HCT116 (cell line): ENCODE data around the gene LYPD6.

Experiments used
- CTCF ChIP-seq, 3 experiments: fragments of 200-600 bp in 1 of 3; sonication (generic) in 1 of 3; IDR thresholded peaks in 2 of 3; conservative IDR thresholded peaks in 1 of 3; 2 replicates each; pipeline ENCODE4 v1.5.1; 2012 to 2017; ENCODE audit warnings: low read depth in 2 of 3, low read length in 2 of 3, antibody characterized with exemption in 1 of 3, borderline replicate concordance in 1 of 3, control low read depth in 1 of 3, mild to moderate bottlenecking in 1 of 3, mixed read lengths in 1 of 3, mixed run types in 1 of 3, moderate library complexity in 1 of 3; ENCODE audit not compliant: insufficient read depth in 1 of 3
- EGR1 ChIP-seq: IDR thresholded peaks from 2 replicates; pipeline ENCODE4 v1.6.1; 2012; ENCODE audit warnings: low read depth
- RAD21 ChIP-seq: IDR thresholded peaks from 2 replicates; pipeline ENCODE4 v1.6.1; 2012; ENCODE audit warnings: low read depth, mild to moderate bottlenecking
- REST ChIP-seq: IDR thresholded peaks from 2 replicates; pipeline ENCODE4 v1.6.1; 2012; ENCODE audit warnings: low read depth
- SP1 ChIP-seq: IDR thresholded peaks from 2 replicates; pipeline ENCODE4 v1.6.1; 2012; ENCODE audit warnings: low read depth
- SRF ChIP-seq: IDR thresholded peaks from 2 replicates; pipeline ENCODE4 v1.6.1; 2012; ENCODE audit warnings: low read depth
- YY1 ChIP-seq: IDR thresholded peaks from 2 replicates; pipeline ENCODE4 v1.6.1; 2011; ENCODE audit warnings: low read length, low read depth, moderate library complexity, mild to moderate bottlenecking; ENCODE audit not compliant: insufficient replicate concordance; ENCODE audit errors: extremely low read depth
- ZFX ChIP-seq: fragments of 450-650 bp; IDR thresholded peaks from 2 replicates; pipeline ENCODE4 v1.6.1; 2017

GRCh38 chr2:149342509-149342908, 12.1 kb downstream of the LYPD6 start:
- TF ChIP-seq ZFX (no peak), CTCF (IDR thresholded peaks at IDR 0.05 in 2 of 3, conservative IDR thresholded peaks at IDR 0.05 in 1 of 3; ENCODE audit: borderline replicate concordance in 1 of 3, insufficient read depth in 1 of 3, low read depth in 2 of 3, low read length in 2 of 3) (no peak), SRF (no peak), REST (no peak), YY1 (no peak), SP1 (no peak), EGR1 (no peak), RAD21 (no peak)
